Endothelial cell (in vitro differentiated cells): ENCODE measurements around the gene GRB10. TPM values are rescaled to one million over a fixed set of nuclear protein-coding genes. Genes with fewer than 3 reads are reported as not detected.

ENCODE experiments used
- DNase-seq: peaks from one replicate; pipeline ENCODE4 v3.0.0; 2021; ENCODE audit warnings: low spot score
- H3K27ac Mint-ChIP-seq: one replicate; pipeline ENCODE4 v1.8.0; 2021; ENCODE audit warnings: mixed read lengths, inconsistent platforms; ENCODE audit not compliant: unreplicated experiment
- H3K27me3 Mint-ChIP-seq: one replicate; pipeline ENCODE4 v1.8.0; 2021; ENCODE audit warnings: mild to moderate bottlenecking, moderate library complexity, mixed read lengths, inconsistent platforms; ENCODE audit not compliant: unreplicated experiment
- H3K36me3 Mint-ChIP-seq: one replicate; pipeline ENCODE4 v1.8.0; 2021; ENCODE audit warnings: mild to moderate bottlenecking, low read depth, mixed read lengths, inconsistent platforms; ENCODE audit not compliant: unreplicated experiment
- H3K4me1 Mint-ChIP-seq: one replicate; pipeline ENCODE4 v1.8.0; 2021; ENCODE audit warnings: mild to moderate bottlenecking, mixed read lengths, inconsistent platforms; ENCODE audit not compliant: unreplicated experiment
- H3K4me3 Mint-ChIP-seq: one replicate; pipeline ENCODE4 v1.8.0; 2021; ENCODE audit warnings: mild to moderate bottlenecking, mixed read lengths, inconsistent platforms; ENCODE audit not compliant: unreplicated experiment
- H3K9me3 Mint-ChIP-seq: one replicate; pipeline ENCODE4 v1.8.0; 2021; ENCODE audit warnings: mixed read lengths, inconsistent platforms; ENCODE audit not compliant: unreplicated experiment
- total RNA-seq: library from RNA; stranded (reverse); fragmentation: NEBNext Ultra II Directional; extraction: Animal tissue kit (Norgen Biotek cat#: 25700); gene quantifications from one replicate; pipeline ENCODE4 v1.2.1, GENCODE V29; 2021; ENCODE audit not compliant: unreplicated experiment
- TF ChIP-seq, protein P1 (sequence below): fragments of 200-600 bp; sonication (generic); IDR thresholded peaks from one replicate; pipeline ENCODE4 v1.5.0; 2021; ENCODE audit warnings: antibody characterized with exemption; ENCODE audit not compliant: unreplicated experiment

GRB10 gene
- total RNA-seq, 1 donor from 2014 or later = 164 TPM

DNA sequence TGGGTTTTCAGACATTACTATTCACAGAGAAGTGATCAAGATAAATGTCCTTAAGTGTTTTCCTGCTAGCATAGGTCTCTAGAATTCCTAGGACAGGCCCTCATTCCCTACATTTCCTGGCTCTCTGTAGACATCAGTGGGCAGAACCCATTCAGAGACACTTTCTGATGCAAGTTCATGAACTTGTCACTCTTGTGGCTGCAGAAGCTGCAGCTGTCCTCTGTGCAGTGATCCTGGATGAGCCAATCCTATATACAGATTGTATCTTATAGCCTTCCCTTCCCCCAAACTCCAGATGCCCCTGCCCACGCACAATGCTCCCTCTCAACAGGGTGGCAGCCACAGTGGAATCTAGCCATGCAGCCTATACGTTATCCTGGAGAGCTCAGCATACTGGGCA is 12.6 kb upstream of the GRB10 start:
- Mint-ChIP-seq H3K9me3 (no peaks in the 10 kb centered on the region), H3K36me3 (peaks cover 10% of the 10 kb centered on the region), H3K4me1 (peaks cover 22% of the 10 kb centered on the region), H3K27me3 (peaks cover 6% of the 10 kb centered on the region), H3K27ac (no peak overlapping the region), H3K4me3 (no peak overlapping the region)
- DNase-seq = no peak
- TF ChIP-seq, protein P1, sequence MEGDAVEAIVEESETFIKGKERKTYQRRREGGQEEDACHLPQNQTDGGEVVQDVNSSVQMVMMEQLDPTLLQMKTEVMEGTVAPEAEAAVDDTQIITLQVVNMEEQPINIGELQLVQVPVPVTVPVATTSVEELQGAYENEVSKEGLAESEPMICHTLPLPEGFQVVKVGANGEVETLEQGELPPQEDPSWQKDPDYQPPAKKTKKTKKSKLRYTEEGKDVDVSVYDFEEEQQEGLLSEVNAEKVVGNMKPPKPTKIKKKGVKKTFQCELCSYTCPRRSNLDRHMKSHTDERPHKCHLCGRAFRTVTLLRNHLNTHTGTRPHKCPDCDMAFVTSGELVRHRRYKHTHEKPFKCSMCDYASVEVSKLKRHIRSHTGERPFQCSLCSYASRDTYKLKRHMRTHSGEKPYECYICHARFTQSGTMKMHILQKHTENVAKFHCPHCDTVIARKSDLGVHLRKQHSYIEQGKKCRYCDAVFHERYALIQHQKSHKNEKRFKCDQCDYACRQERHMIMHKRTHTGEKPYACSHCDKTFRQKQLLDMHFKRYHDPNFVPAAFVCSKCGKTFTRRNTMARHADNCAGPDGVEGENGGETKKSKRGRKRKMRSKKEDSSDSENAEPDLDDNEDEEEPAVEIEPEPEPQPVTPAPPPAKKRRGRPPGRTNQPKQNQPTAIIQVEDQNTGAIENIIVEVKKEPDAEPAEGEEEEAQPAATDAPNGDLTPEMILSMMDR = no peak

DNA sequence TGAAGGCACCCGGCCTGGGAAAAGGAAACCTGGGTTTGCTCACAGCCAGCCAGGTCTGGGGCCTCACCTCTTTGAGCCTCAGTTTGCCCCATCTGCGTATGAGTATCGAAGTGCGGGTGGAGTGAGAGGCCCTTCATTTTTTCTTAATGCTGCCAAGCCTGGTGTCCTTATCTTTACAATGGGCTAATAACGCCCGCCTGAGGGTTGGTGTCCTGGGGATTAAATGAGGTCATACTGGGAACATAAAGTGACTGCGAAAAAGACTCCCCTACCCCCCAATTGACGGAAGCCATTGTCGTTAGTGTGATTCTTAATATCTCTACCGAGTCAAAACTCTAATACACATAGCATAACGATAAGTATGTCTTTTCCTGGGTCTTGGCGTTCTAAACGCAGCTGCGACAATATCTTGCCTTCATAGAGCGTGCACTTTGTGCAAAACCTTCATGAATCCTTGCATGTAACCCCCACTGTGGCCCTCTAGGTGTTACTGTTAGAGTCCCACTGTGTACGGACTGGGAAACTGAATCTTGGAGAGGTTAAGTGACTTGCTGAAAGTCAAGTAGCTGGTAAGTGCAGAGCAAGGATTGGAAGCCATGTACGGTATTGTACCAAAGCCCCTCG is 11.4 kb upstream of the GRB10 start:
- peaks cover 32% of the 10 kb centered on the region for H3K4me1 Mint-ChIP-seq
- no peak for DNase-seq
- TF ChIP-seq, protein P1 = no peak
- H3K27me3 Mint-ChIP-seq = peaks cover 7% of the 10 kb centered on the region
- H3K4me3 Mint-ChIP-seq = peak overlapping the region; percentile 90
- peak overlapping the region; percentile 65 for H3K27ac Mint-ChIP-seq
- peaks cover 15% of the 10 kb centered on the region for H3K36me3 Mint-ChIP-seq
- no peaks in the 10 kb centered on the region for H3K9me3 Mint-ChIP-seq

DNA sequence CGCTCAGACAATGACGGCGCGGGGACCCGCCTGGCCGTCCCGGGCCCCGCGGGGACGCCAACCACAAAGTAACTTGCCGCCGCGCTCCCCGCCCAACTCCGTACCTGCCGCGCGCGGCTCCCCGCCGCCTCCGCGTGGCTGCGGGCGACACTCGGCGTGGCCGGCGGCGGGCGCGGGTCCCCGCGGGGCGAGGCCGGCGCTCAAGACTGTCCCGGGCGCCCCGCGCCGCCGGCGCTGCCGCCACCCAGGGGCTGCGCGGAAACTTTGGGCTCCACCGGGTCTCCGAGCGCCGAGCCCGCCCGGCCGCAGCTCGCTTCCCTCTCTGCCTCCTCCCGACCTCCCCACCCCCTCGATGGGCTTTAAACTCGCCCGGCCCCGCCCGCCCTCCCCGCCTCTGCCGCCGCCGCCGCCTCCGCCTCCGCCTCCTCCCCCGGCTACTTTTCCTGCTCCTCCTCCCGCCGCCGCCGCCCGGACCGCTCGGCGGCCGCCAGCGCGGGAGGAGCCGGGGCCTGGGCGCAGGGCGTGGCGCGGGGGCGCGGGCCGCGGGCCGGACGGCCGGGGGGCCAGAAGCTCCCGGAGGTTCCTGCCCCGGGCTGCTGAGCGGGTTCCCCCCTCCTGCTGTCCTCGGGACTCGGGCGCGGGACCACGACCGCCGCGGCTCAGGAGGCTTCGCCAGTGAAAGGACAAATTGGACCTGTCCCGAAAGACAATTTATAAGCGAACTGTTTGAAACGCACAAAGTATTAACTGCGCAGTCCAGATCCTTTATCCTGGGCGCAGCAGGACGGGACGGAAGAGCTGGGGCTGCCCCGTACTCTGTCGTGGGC is 10.6 kb upstream of the GRB10 start:
- Mint-ChIP-seq H3K9me3 (no peaks in the 10 kb centered on the region), H3K27me3 (peaks cover 9% of the 10 kb centered on the region), H3K36me3 (peaks cover 15% of the 10 kb centered on the region), H3K27ac (no peak overlapping the region), H3K4me3 (peak overlapping the region; percentile 90), H3K4me1 (peaks cover 34% of the 10 kb centered on the region)
- TF ChIP-seq, protein P1 = no peak
- DNase-seq = peak; percentile 57

DNA sequence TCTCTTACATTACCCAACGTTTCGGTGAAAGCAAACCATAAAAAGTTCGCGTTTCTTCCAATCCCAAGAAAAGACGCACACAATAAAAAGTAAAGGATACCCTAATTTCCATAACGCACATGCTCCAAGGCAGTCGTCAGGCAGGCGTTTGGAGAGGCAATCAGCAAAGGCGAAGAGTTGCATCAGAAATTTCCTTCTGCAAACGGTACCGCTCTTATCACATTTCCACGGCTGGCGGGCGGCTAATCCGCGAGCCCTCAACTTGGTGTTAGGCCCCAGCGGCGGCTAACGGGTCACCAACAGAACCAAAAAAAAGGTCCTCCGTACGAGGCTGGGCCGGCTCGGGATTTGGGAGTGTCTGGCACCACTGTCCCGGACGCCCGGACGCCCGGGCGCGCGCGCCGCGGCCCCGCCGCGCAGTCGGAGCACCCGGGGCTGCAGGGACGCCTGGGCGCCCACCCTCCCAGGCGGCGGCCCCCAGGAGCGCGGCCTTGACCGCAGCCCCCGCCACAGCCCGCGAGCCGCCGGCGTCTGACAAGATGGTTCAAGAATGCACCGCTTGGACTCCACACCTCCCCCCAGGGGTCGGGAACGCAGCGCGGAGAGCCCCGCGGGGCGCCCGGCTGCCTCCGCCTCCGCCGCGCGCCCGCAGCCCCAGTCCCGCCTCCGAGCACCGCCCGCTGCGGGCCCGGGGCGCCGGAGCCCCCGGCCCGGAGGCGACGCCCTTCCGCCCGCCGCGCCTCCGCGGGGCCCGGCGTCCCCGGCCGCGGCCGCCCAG is 9.8 kb upstream of the GRB10 start:
- peak; percentile 47 for DNase-seq

More for the DNA sequence above, 9.8 kb upstream of the GRB10 start:
- H3K4me3 Mint-ChIP-seq = peak overlapping the region; percentile 98
- H3K4me1 Mint-ChIP-seq = peaks cover 38% of the 10 kb centered on the region
- peaks cover 21% of the 10 kb centered on the region for H3K36me3 Mint-ChIP-seq
- no peaks in the 10 kb centered on the region for H3K9me3 Mint-ChIP-seq
- TF ChIP-seq, protein P1 = no peak
- peak overlapping the region; percentile 90 for H3K27ac Mint-ChIP-seq
- H3K27me3 Mint-ChIP-seq = peaks cover 9% of the 10 kb centered on the region
